NOMO-1 treated with DMSO at 0.1 percent for 48 hours (cell line): ENCODE results near the gene SCGB3A1.
A peak's percentile ranks its signal among the peaks of the same experiment; 100 is the strongest.

Experiments used
- DNase-seq: peaks from one replicate; lab custom pipeline; 2025; ENCODE audit not compliant: unreplicated experiment; lab: John Stamatoyannopoulos, UW

SCGB3A1 gene

DNA sequence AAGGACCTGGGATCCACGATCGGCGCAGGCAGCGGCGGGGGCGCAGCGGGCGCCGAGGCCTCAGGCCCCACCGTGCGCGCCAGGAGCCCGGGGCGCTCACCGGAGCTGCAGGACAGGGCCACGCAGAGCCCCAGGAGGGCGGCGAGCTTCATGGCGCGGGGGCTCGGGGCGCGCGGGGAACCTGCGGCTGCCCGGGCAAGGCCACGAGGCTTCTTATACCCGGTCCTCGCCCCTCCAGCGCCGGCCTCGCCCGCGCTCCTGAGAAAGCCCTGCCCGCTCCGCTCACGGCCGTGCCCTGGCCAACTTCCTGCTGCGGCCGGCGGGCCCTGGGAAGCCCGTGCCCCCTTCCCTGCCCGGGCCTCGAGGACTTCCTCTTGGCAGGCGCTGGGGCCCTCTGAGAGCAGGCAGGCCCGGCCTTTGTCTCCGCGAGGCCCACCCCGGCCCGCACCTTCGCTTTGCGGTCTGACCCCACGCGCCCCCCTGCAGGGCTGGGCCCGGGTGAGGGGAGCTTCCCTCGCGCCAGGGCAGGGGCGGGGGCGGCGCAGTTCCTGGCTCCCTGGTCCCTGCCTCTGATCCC lies at the start of gene SCGB3A1:
SCGB3A1 (minus strand) TSS at position 189 of the 577 bp plus-strand sequence; CDS start at position 152, 37 bp downstream.
- DNase-seq: peak; percentile 31

- no peak for DNase-seq
Observed at GRCh38 chr5:180640611-180640860, 49.2 kb upstream of the SCGB3A1 start.

- DNase-seq: no peak
Observed at GRCh38 chr5:180639741-180640610, 48.7 kb upstream of the SCGB3A1 start.

- no peak for DNase-seq
Observed at GRCh38 chr5:180639287-180639686, 48.0 kb upstream of the SCGB3A1 start.

GRCh38 chr5:180637962-180638680 lies 46.8 kb upstream of the SCGB3A1 start:
- DNase-seq: no peak

- no peak for DNase-seq
Observed at GRCh38 chr5:180636403-180637075, 45.2 kb upstream of the SCGB3A1 start.

DNA sequence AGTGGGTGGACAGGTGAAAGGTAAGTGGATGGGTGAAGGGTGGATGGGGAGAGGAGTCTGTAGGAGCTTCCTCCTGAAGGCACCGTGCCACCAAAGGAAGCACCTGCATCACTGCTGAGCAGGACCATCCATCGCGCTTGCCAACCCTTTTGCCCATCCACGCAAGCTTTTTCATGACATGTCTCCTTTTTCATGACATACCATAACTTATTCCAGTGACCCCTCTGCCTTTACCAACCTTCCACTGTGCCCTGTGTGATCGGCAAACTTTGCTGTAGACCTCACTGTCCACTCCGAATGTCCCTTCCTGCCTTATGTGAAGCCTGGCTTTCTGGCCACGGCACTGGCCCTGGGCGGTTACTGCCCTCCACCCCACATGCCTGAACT lies 44.7 kb upstream of the SCGB3A1 start:
- no peak for DNase-seq

GRCh38 chr5:180633283-180634177 lies 42.2 kb upstream of the SCGB3A1 start:
- no peak for DNase-seq

GRCh38 chr5:180632768-180633167 lies 41.5 kb upstream of the SCGB3A1 start:
- no peak for DNase-seq

- DNase-seq: peak; percentile 76
Observed at GRCh38 chr5:180631549-180632383, 40.5 kb upstream of the SCGB3A1 start.

DNA sequence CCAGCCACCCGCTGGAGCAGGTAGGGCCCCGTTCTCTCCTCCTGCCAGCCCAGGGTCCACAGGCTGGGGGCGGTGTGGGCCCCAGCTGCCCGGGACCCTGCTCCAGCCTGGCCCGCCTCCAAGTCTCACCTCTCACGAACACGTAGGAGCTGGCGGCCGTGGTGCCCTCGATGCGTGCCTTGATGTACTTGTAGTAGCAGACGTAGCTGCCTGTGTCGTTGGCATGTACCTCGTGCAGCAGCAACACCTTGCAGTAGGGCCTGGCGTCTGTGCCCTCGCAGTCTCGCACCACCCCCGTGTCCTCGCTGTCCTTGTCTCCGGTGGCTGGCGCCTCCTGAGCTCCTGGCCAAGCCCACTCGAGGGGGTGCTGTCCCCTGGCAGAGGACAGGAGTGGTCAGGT lies 39.1 kb upstream of the SCGB3A1 start:
- no peak for DNase-seq

GRCh38 chr5:180629831-180630382 lies 38.6 kb upstream of the SCGB3A1 start:
- no peak for DNase-seq

DNA sequence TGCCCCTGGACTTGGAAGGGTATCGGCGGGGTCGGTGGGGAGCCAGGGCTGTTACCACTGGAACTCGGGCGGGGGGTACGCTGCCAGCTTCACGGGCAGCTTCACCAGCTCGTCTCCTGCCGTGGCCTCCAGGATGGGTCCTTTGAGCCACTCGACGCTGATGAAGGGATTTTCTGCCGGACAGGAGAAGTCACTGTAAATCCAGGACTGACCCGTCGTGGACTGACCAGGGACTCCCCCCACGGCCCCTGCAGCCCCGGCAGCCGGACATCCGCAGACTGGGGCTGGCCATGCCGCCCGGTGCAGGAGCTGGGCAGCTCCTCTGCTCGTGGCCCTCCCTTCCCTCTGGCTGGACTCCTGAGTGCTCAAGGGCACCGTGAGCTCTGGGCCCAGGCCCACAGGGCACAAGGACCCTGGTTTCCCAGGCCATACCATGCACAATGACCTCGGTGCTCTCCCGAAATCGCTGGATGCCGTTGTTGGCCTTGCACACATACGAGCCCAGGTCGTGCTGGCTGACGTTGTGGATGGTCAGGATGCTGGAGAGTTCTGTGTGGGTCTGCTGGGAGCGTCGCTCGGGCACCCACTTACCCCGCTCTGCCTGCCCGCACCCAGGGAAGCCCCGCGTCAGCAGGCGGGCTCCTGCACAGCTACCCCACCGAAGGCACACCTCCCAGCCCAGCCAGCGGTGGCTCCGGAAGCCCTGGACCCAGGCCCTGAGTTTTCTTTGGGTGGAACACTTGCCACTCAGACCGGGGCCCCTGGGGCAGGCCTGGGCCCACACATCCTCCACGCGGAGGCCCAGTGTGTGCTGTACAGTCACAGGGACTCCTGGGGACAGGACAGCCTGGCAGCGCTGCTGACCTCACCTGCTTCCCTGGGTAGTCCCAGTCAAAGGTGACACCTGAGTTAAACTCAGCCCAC lies 37.8 kb upstream of the SCGB3A1 start:
- DNase-seq: no peak

DNA sequence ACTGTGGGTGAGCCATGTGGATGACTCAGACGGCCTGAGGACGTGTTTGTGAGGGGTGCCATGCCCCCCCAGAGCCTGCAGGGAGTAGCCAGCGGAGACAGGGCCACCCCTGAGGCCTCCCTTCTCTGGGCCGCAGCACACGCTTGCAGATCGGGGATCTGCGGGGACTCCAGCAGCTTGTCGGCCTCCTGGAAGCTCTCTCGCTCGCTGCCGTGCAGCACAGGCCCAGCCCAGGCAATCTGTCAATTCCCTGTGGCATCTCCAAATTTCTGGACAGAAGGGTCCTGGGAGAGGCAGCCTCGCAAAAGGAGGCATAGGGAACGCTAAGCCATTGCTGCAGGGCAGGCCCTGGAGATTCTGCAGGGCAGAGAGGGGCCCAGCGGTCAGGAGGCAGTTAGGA lies 36.9 kb upstream of the SCGB3A1 start:
- no peak for DNase-seq

GRCh38 chr5:180627386-180628120 lies 36.3 kb upstream of the SCGB3A1 start:
- no peak for DNase-seq

DNA sequence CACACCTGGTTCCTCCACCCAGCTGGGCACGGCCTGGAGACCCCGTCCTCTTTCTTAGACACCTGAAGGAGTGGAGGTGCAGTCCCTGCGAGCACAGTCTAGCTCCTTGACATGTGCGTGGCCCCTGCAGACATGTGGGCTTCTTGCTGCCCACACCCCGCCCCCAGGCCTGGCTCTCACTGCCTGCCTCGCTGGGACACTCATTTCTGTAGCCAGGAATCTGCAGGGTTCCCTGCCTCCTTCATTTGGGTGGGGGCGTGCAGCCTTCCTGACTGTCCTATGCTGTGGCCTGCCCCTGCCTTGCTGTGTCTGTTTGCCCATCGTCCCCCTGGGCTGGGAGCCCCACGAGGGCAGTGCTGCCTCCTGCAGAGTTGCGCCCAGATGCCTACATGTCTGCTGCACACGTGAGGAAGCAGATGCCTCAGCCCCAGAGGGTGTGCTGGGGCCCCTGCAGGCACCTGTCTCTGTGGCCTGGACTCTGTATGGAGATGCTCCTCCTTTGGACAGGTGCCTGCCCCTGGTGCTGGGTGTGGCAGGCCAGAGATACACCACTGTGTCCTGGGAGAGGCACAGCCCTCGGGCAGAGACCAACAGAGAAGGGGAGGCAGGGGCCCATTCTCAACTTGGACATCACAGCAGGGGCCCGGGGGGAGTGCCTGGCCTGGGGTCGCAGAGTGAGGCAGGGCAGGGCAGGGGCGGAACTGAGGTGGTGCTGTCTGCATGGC lies 35.5 kb upstream of the SCGB3A1 start:
- DNase-seq: no peak
